NK-92 (cell line): ENCODE data around the gene LIMD2.
"Not testable (repeated sequence)": the region's sequence is repeated elsewhere in the genome, so short reads cannot be mapped to it uniquely, and the experiment has no call there.

Source experiments
- DNase-seq: peaks from one replicate; lab custom pipeline; 2025; ENCODE audit not compliant: unreplicated experiment; lab: John Stamatoyannopoulos, UW

The LIMD2 gene

DNA sequence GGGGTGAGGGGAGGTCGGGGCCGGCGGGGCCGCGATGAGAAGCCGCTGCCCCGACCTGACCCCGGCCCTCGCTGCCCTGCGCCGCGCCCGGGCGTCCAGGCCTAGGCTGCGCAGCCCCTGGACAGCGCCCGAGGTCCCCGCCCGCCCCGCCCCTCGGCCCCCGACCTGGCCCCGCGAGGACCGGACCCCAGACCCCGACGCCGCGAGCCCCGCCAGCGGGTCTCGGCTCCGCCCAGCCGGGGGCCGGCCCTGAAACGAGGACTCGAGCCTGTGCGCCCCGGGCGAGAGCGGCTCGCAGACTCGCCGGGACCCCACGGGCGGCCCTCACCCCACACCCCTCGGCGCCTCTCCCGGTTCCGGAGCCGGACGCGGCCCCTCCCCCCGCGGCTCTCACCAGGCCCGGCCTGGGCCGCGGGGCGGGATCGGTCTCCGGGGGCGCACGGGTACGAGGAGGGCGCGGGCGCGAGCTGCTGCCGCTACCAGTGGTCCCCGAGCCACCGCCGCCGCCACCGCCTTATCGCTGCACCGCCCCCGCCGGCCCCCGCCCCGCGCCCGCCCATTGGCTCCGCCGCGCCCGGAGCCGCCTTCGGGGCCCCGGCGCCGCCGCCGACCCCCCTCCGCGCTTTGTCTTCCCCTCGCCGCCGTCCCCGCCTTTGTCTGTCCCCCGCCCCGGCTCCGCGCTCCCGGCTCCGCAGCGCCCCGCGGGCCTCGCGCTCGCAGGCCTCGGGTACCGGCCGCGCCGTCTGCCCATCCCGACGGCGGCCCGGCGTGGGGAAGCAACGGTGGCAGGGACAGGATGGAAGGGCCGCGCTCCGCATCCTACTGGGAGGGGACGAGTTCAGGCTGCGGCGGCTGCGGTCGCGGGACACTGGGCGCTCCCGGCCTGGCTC, at the start of gene LIMD2:
LIMD2 (minus strand) TSS at position 488 of the 890 bp plus-strand sequence. CDS start 827 bp downstream, outside the sequence.
- no peak for DNase-seq

GRCh38 chr17:63741408-63742173, 41.7 kb upstream of the LIMD2 start, which contains the start of gene STRADA:
Gene STRADA (minus strand): TSS chr17:63741799. CDS start chr17:63728369, 13,430 bp downstream.
- peak; percentile 86 for DNase-seq

DNA sequence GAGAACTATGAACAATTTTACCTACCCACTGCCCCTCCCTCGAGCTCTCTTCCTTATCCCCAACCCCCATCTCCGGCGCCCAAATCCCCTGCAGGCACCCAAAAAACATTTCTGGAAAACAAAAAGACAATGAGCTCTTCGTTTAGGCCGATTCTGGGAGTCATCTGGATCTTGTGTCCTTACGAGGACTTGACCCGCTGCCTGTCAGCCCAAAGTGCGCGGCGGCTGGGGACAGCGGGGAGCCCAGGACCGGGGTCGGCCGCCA, 41.1 kb upstream of the LIMD2 start:
- no peak for DNase-seq

DNA sequence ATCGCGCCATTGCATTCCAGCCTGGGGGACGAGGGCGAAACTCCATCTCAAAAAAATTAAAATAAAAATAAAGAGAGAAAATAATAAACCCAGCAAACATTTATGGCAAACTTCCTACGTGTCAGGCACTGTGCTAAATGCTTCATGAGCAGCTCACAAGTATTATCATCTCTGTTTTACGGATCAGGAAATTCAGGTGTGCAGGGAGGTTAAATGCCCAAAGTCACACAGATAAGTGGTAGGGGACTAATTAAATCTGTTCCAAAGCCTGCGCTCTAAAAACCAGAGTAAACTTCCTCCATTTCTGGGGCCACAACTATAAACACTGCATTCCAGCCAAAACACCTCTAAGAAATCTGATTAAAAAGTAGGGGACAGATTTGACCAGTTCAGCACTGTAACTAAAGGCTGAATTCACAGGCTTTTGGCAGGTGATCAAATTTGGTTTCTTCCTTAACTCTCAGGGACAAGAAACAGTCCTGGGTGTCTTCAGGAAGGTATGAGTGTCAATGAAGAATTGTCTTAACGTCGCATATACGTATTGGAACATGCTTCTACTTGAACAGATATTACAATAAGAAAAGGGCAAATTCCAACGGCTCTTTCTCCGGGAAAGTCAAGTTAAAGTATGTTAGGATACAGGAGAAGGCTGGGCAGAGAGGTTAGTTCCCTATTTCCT, 40.7 kb upstream of the LIMD2 start:
- no peak for DNase-seq

DNA sequence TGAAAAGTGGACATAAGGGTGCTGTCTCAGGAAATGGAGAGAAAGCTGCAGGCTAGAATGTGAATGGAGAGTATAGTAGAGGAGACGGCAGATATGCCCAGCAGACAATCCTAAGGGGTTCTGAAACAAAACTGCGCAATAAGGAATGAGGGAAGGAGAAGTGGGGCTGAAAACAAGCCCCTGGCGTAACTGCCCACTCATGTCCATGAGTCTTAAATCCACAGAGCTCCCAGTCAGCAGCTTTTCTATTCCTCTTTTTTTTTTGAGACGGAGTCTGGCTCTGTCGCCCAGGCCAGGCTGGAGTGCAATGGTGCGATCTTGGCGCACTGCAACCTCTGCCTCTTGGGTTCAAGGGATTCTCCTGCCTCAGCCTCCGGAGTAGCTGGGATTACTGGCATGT, 35.8 kb upstream of the LIMD2 start:
- no peak for DNase-seq

- DNase-seq, result no peak
Observed at GRCh38 chr17:63722403-63722802, 22.5 kb upstream of the LIMD2 start.

DNA sequence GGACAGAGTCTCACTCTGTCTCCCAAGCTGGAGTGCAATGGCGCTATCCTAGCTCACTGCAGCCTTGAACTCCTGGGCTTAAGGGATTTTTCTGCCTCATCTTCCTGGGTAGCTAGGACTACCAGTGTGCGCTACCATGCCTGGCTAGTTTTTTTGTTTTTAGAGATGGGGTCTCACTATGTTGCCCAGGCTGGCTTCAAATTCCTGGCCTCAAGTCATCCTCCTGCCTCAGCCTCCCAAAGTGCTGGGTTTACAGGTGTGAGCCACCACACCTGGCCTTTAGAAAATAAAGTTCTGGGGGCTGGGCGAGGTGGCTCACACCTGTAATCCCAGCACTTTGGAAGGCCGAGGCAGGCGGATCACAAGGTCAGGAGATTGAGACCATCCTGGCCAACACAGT, 20.3 kb upstream of the LIMD2 start:
- not testable (repeated sequence) for DNase-seq

DNA sequence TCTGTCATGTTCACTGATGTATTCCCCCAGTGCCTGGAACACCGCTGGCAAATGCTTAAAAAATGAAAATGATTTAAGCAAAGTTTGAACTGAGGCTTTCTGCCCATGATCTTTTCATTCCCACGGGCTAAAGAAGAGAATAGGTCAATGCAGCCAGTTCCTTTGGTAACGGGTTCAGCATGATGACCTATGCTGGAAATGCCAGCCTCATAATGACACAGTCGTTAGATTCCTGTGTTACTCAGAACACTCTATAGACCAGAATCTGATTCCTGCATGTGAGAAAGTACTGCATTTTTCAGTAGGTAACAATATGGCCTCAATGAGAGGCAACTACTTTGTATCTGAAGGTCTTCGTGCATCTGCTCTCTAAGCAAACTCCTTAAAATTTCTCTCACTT, 19.1 kb upstream of the LIMD2 start:
- DNase-seq, result no peak

DNA sequence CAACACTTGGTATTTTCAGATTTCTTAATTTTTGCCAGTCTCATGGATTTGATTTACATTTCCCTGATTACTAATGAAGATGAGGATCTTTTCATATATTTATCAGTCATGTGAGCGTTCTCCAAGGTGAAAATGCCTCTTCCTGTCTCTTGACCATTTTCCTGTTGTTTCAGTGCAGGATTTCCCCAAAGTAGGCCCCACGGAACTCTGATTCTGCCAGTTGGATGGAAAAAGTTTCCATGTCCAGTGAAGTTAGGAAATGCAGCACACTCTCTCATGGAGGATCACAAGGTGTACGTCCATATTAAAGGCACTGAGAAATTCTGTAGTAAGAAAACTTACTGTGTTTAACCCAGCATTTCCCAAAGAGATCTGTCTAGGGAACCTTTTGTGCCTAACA, 16.5 kb upstream of the LIMD2 start:
- no peak for DNase-seq

- no peak for DNase-seq
Observed at GRCh38 chr17:63714550-63715277, 14.8 kb upstream of the LIMD2 start.

- no peak for DNase-seq
Observed at GRCh38 chr17:63709110-63709509, 9.2 kb upstream of the LIMD2 start.

DNA sequence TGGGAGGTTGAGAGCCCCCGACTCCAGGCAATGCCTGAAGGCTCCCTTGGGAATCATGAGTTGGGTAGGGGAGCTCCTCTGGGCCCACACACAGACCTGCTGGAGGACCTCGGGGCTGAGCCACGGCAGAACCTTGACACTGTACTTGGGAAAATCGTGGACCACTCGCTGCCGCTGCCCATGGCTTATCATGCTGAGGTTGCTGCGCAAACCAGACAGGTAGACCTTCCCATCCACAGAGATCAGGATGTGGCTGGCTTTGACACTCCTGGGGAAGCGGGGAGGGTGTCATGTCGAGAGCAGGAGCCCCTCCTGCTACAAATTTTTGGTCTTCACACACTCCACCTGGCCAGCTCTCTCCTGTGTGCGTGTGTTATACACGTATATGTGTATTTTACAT, 7.2 kb upstream of the LIMD2 start:
- no peak for DNase-seq

DNA sequence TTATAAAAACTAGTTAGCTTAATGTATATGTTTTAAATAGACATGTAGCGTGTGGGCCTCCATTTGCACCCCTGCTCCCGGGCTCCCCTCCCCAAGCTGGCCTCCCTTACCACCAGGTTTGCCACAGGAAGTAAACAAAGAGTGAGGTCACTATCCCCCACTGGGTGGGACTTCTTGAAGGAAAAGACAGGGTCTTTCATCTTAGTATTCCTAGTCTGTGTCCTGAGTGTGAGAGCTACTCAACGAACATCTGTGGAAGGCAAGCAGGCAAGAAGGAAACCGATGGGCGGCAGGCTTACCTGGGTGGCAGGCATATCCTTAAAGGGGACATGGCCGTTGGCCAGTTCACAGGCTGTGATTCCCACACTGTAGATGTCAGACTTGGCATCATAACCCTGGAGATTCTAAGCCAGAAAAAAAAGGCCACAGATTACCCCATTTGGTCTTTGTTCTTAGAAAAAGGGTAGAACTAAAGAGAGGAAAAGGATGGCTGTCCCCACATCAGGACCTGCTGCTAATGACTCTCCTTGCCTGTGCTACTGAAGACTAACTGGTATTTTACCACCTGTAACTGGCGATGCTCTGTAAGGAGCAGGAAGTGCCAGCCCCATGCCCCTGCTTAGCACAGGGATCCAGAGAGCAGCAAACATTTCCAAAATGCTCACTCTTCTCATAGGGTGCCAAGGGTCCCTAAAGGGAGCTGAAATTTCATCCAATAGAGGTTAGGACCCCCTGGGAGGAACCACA, 6.6 kb upstream of the LIMD2 start:
- DNase-seq, result no peak

- no peak for DNase-seq
Observed at GRCh38 chr17:63705657-63706056, 5.7 kb upstream of the LIMD2 start.

DNA sequence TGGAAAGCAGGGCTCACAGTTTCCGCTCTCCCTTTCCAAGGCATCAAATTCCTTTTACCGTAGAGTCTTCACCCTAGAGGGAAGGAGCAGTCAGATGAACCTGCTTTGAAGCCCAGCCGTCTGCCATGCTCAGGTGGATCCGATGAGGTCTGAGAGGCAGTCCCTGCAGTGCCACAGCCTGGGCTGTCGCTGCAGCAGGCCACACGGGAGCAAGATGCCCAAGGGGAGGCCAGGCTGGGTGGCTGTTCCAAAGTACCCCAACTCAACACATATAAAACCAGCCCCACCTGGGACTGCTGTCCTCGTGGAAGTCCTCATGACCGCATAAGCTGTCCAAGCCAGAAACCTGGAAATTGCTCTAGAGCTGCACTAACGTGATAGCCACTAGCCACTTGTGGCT, 4.9 kb upstream of the LIMD2 start:
- no peak for DNase-seq

- DNase-seq, result no peak
Observed at GRCh38 chr17:63704259-63704576, 4.3 kb upstream of the LIMD2 start.

DNA sequence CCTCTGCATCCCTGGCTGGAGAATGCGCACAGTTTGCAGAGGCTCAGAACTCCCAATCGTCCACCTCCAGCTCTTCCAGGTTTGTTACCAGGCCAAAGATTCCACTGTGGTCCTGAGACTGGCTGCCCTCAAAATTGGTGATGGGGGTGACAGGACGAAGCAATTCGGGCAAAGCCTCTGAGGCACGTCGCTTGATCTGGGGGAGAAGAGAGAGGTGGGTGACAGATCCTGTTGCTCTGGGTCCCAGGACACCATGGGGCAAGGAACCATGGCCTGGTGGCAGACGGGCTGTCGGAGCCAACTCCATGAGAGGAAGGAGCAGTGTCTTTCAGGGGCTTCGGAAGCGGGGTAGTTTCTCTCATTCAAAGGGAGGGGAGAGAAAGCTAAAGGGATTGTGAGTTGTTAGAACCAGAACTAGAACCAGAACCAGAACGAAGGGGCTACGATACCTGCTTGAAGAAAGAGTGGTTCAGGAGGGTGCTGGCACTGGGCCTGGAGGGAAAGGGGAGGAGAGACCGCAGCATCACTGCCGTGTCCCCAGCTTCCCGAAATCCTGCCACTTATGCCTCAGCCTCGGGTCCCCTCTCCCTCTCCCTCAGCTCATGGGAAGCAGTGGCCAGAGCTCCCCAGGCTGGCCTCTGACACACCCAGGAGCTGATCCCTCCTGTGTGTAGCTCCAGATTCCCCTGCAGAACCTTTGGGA, 3.8 kb upstream of the LIMD2 start:
- no peak for DNase-seq

- no peak for DNase-seq
Observed at GRCh38 chr17:63703029-63703428, 3.1 kb upstream of the LIMD2 start.

DNA sequence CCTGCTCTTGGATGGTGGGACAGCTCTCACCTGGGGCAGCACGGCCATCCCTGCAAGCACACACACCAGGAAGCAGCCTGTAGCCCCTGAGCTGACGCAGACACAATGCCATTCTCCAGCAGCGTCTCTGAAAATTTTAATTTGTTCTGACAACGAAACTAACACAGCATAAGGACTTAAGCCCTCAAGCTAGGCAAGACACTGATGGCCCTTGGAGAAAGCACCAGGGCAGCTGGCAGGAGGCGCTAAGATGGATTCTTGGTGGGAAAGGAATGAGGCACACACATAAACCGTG, 2.7 kb upstream of the LIMD2 start:
- no peak for DNase-seq
